Gastroesophageal sphincter (tissue), 3 donors: ENCODE data around the gene RPL29.

ENCODE experiments used
- EP300 ChIP-seq: sonication (generic); formaldehyde crosslinking; IDR thresholded peaks from one replicate; pipeline ENCODE4 v1.6.1; 2017; ENCODE audit warnings: antibody characterized with exemption, mild to moderate bottlenecking
- POLR2A ChIP-seq, 2 donors: fragments of 450-650 bp; IDR thresholded peaks; one replicate each; pipeline ENCODE4 v1.6.1; 2017; ENCODE audit warnings: antibody characterized with exemption in 2 of 2, mild to moderate bottlenecking in 2 of 2, moderate library complexity in 1 of 2
- POLR2AphosphoS5 ChIP-seq: sonication (generic); formaldehyde crosslinking; IDR thresholded peaks from one replicate; pipeline ENCODE4 v1.6.1; 2017; ENCODE audit warnings: antibody characterized with exemption
- TF ChIP-seq, protein P1 (sequence below), 4 experiments: fragments of 200-600 bp in 2 of 4; fragments of 450-650 bp in 2 of 4; sonication (generic) in 1 of 4; IDR thresholded peaks; one replicate each; pipeline ENCODE4 v1.5.1; 2017 to 2019; ENCODE audit warnings: antibody characterized with exemption in 4 of 4, mild to moderate bottlenecking in 2 of 4, moderate library complexity in 2 of 4

- TF ChIP-seq, protein P1, sequence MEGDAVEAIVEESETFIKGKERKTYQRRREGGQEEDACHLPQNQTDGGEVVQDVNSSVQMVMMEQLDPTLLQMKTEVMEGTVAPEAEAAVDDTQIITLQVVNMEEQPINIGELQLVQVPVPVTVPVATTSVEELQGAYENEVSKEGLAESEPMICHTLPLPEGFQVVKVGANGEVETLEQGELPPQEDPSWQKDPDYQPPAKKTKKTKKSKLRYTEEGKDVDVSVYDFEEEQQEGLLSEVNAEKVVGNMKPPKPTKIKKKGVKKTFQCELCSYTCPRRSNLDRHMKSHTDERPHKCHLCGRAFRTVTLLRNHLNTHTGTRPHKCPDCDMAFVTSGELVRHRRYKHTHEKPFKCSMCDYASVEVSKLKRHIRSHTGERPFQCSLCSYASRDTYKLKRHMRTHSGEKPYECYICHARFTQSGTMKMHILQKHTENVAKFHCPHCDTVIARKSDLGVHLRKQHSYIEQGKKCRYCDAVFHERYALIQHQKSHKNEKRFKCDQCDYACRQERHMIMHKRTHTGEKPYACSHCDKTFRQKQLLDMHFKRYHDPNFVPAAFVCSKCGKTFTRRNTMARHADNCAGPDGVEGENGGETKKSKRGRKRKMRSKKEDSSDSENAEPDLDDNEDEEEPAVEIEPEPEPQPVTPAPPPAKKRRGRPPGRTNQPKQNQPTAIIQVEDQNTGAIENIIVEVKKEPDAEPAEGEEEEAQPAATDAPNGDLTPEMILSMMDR (IDR thresholded peaks at IDR 0.05), result peak in 3 of 4 experiments; percentile 49 to 66 (median 65)
- TF ChIP-seq POLR2AphosphoS5, result no peak
- TF ChIP-seq POLR2A (IDR thresholded peaks at IDR 0.05), result no peak
- no peak for TF ChIP-seq EP300
Measured at GRCh38 chr3:51955893-51956770, 39.6 kb downstream of the RPL29 start.
